ENCODE data around the gene RBMY1E.
"Not testable (repeated sequence)": the region's sequence is repeated elsewhere in the genome, so short reads cannot be mapped to it uniquely, and the experiment has no call there.

The RBMY1E gene

DNA sequence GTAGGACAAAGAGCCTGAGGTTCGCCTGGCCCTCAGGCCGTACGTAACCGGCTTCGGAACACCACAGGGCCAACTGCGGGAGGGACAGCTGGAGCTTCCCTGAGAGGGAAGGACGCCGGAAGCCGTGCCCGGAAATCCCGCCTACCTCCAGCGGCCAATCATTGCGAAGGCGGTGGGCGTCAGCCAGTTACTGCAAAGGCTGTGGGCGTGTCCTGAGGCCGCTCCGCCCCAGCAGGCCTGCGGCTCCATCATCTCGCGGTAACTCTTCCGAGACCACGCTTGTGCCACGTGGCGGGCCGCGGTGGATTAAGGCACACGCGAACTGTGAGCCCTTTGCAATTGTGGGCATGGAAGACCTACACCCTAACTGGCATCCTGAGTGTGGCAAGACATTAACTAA lies at the start of gene RBMY1E:
TSS of gene RBMY1E (minus strand) at position 101 of the 400 bp plus-strand sequence. CDS start 1,978 bp downstream, outside the sequence.
- DNase-seq: not testable (repeated sequence)

GRCh38 chrY:21894426-21894825 lies 23.4 kb downstream of the RBMY1E start, which contains the start of gene RBMY1D:
RBMY1D (minus strand) TSS chrY:21894526; CDS start chrY:21892513, 2,013 bp downstream.
- not testable (repeated sequence) for DNase-seq

GRCh38 chrY:21869407-21870076 lies 48.3 kb downstream of the RBMY1E start:
- DNase-seq: not testable (repeated sequence)

All from NCI-H2029 treated with DMSO at 0.1 percent for 48 hours (cell line).